SJCRH30 (cell line): ENCODE results near the gene VARS2. TPM values are rescaled to one million over a fixed set of nuclear protein-coding genes. Genes with fewer than 3 reads are reported as not detected.
A peak's percentile ranks its signal among the peaks of the same experiment; 100 is the strongest.

Experiments
- DNase-seq, 2 experiments: peaks; one replicate each; pipeline ENCODE4 v3.0.0-alpha.2; 2015 to 2020
- H3K27ac ChIP-seq: fragments of 250-450 bp; sonication (Bioruptor Pico); 2 replicates; pipeline ENCODE4 v1.5.1; 2020; ENCODE audit warnings: mild to moderate bottlenecking, moderate library complexity
- H3K27me3 ChIP-seq: fragments of 250-450 bp; sonication (Bioruptor Pico); 2 replicates; pipeline ENCODE4 v1.5.1; 2020; ENCODE audit warnings: mild to moderate bottlenecking, moderate library complexity
- H3K36me3 ChIP-seq: fragments of 250-450 bp; sonication (Bioruptor Pico); 2 replicates; pipeline ENCODE4 v1.5.1; 2020; ENCODE audit warnings: mild to moderate bottlenecking, moderate library complexity
- H3K4me1 ChIP-seq: fragments of 250-450 bp; sonication (Bioruptor Pico); 2 replicates; pipeline ENCODE4 v1.5.1; 2020; ENCODE audit warnings: mild to moderate bottlenecking, moderate library complexity
- H3K4me3 ChIP-seq: fragments of 250-450 bp; sonication (Bioruptor Pico); 2 replicates; pipeline ENCODE4 v1.5.1; 2020; ENCODE audit warnings: mild to moderate bottlenecking, moderate library complexity
- H3K9me3 ChIP-seq: fragments of 250-450 bp; sonication (Bioruptor Pico); replicated peaks from 2 replicates; pipeline ENCODE4 v1.5.1; 2020; ENCODE audit warnings: mild to moderate bottlenecking, moderate library complexity
- total RNA-seq: library from RNA; depleted of rRNA; stranded (reverse); fragments of >200 nt; shearing (Covaris generic); gene quantifications from 2 replicates; pipeline ENCODE4 v1.2.3, GENCODE V29; 2014

VARS2 gene
- total RNA-seq, 1 experiment from 2014 or later = 21.3 TPM

DNA sequence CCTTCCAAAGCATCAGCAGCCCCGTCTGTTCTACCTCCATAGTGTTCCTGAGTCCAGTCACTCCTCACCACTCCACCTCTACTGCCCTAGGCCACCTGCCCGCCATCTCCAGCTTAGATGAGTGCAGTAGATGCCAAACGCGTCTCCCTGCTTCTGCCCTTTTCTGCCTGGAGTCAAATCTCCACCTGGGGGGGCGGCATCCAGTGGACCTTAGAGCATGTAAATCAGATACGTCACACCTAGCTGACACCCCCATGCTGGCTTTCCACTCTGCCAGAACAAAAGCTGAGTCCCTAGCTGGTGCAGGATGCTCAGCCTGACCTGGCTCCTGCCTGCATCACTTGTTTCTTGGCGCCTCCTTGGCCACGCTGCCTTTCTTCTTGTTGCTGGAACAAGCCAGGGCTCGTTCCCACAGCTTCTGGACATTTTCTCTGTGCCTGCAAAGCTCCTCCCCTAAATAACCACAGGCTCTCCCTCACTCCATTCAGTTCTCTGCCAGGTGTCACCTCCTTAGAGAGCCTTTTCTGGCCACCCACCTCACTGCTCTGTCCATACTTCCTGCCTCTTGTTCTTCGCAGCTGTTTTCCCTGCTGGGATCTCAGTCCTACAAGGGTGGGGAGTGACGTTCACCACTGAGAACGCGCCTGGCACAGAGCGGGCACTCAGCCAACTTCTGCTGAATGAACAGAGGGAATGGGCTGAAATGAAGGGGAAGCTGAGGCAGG lies 24.0 kb upstream of the VARS2 start:
- H3K36me3 ChIP-seq = peaks cover 43% of the 10 kb centered on the region
- peak; percentile 87 to 88 for DNase-seq
- peak overlapping the region; percentile 46 for H3K27ac ChIP-seq
- peaks cover 22% of the 10 kb centered on the region for H3K4me1 ChIP-seq
- H3K4me3 ChIP-seq = no peak overlapping the region
- no peaks in the 10 kb centered on the region for H3K9me3 ChIP-seq
- no peaks in the 10 kb centered on the region for H3K27me3 ChIP-seq

DNA sequence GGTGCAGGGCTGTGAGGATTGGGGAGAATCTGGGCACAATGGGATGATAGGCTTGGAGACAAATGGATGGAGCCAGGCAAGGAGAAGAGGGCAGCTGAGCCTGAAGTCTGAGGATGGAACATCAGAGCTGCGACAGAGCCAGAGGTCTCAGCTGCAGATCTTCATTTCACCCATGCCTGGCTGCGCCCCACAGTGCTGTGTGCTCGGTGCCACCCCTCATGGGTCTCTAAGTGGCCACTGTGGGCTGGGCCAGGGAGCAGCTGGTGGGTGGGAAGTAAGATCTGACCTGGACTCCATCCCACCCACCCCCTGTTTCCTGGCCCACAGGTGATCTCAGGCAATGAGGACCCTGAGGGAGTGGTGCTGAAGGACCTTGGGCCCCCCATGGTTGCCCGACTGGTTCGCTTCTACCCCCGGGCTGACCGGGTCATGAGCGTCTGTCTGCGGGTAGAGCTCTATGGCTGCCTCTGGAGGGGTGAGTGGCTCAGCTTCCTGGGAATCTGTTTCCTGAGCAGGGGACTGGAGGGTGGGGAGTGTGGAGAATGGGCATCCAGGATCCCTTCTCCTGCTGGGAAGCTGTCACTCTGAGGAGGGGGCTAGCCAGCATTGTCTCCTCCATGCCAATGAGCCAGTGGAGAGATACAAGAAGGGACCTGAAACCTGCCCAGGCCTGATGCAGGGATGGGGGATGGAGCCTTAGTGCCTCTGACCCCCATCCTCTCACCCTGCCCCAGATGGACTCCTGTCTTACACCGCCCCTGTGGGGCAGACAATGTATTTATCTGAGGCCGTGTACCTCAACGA lies 23.2 kb upstream of the VARS2 start:
- H3K36me3 ChIP-seq = peaks cover 46% of the 10 kb centered on the region

DNA sequence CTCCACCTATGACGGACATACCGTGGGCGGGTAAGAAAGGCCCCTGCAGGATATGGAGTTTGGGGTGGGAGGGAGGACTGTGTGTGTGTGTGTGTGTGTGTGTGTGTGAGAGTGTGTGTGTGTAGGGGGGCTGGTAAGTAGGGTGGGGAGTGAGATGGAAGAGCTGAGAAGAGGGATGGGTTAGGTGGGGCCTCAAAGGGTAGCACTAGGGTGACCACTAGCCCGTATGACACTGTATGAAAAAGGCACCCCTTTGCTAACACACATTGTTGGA lies 22.7 kb upstream of the VARS2 start:
- no peaks in the 10 kb centered on the region for H3K9me3 ChIP-seq
- H3K4me3 ChIP-seq = no peak overlapping the region
- H3K4me1 ChIP-seq = peaks cover 22% of the 10 kb centered on the region
- peaks cover 51% of the 10 kb centered on the region for H3K36me3 ChIP-seq
- H3K27ac ChIP-seq = no peak overlapping the region
- H3K27me3 ChIP-seq = no peaks in the 10 kb centered on the region
- no peak for DNase-seq

More for the DNA sequence above, 23.2 kb upstream of the VARS2 start:
- no peak for DNase-seq
- Histone ChIP-seq H3K27ac (peak overlapping the region; percentile 46), H3K27me3 (no peaks in the 10 kb centered on the region), H3K4me3 (no peak overlapping the region), H3K4me1 (peaks cover 22% of the 10 kb centered on the region), H3K9me3 (no peaks in the 10 kb centered on the region)

DNA sequence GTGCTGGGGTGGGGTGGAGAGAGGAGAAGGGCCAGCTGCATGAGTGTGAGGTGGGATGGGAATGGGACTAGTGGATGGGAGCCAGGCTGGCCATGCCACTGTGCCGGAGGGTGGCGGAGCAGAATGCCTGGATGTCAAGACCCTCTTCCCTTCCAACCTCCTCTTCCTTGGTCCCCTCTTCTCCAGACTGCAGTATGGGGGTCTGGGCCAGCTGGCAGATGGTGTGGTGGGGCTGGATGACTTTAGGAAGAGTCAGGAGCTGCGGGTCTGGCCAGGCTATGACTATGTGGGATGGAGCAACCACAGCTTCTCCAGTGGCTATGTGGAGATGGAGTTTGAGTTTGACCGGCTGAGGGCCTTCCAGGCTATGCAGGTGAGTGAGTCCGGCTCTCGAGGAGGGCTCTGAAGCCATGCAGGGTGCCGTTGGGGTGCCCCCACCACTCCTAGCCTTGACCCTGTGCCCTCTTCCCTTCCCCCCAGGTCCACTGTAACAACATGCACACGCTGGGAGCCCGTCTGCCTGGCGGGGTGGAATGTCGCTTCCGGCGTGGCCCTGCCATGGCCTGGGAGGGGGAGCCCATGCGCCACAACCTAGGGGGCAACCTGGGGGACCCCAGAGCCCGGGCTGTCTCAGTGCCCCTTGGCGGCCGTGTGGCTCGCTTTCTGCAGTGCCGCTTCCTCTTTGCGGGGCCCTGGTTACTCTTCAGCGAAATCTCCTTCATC lies 22.1 kb upstream of the VARS2 start:
- Histone ChIP-seq H3K27ac (no peak overlapping the region), H3K4me1 (peaks cover 16% of the 10 kb centered on the region), H3K4me3 (no peak overlapping the region), H3K27me3 (no peaks in the 10 kb centered on the region), H3K9me3 (no peaks in the 10 kb centered on the region), H3K36me3 (peaks cover 56% of the 10 kb centered on the region)
- no peak for DNase-seq

GRCh38 chr6:30893001-30893591 lies 20.9 kb upstream of the VARS2 start:
- DNase-seq = no peak
- H3K4me3 ChIP-seq = no peak overlapping the region
- H3K36me3 ChIP-seq = peaks cover 65% of the 10 kb centered on the region
- H3K4me1 ChIP-seq = peaks cover 15% of the 10 kb centered on the region
- H3K27ac ChIP-seq = no peak overlapping the region
- H3K9me3 ChIP-seq = no peaks in the 10 kb centered on the region
- no peaks in the 10 kb centered on the region for H3K27me3 ChIP-seq

- Histone ChIP-seq H3K27ac (no peak overlapping the region), H3K36me3 (peaks cover 68% of the 10 kb centered on the region), H3K27me3 (no peaks in the 10 kb centered on the region), H3K9me3 (no peaks in the 10 kb centered on the region), H3K4me1 (peaks cover 15% of the 10 kb centered on the region), H3K4me3 (no peak overlapping the region)
- DNase-seq = no peak
Measured at GRCh38 chr6:30893666-30894065, 20.4 kb upstream of the VARS2 start.

- Histone ChIP-seq H3K27me3 (no peaks in the 10 kb centered on the region), H3K4me1 (peaks cover 15% of the 10 kb centered on the region), H3K4me3 (no peak overlapping the region), H3K36me3 (peaks cover 71% of the 10 kb centered on the region), H3K9me3 (no peaks in the 10 kb centered on the region), H3K27ac (no peak overlapping the region)
- DNase-seq = no peak
Measured at GRCh38 chr6:30894381-30894780, 19.7 kb upstream of the VARS2 start.

DNA sequence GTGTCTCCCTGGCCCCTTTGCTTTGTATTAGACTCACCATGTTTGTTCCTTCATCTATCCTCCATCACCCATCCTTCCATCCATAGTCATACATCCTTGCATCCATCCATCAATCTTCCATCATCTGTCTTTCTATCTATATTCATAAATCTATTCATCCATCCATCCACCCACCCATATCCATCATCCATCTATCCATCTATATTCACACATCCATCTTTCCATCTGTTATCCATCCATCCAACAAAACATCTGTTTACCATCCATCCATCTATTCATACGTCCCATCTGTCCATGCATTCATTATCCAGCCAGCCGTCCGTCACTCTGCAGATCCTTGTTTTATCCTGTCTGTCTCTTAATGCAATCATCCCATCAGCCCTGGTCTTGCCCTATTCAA lies 19.1 kb upstream of the VARS2 start:
- Histone ChIP-seq H3K9me3 (no peaks in the 10 kb centered on the region), H3K36me3 (peaks cover 75% of the 10 kb centered on the region), H3K27ac (no peak overlapping the region), H3K4me1 (peaks cover 11% of the 10 kb centered on the region), H3K27me3 (no peaks in the 10 kb centered on the region), H3K4me3 (no peak overlapping the region)
- no peak for DNase-seq

DNA sequence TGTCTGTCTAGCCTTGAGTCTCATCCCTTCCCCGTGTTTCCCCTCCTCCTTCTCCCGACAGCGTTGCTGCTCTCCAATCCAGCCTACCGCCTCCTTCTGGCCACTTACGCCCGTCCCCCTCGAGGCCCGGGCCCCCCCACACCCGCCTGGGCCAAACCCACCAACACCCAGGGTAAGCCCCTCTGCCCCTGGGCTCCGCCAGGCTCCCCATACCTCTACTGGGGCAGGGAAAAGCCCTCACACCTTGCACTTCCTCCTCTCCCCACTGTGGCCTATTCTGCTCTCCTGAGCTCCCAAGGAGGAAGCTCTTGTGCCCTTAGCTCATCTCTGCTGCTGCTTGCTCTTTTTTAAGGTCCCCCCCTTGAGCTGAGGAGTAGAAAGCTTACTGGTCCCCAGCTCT lies 18.7 kb upstream of the VARS2 start:
- Histone ChIP-seq H3K27ac (no peak overlapping the region), H3K36me3 (peaks cover 76% of the 10 kb centered on the region)
- DNase-seq = no peak

GRCh38 chr6:30896541-30896940 lies 17.5 kb upstream of the VARS2 start:
- no peak for DNase-seq
- H3K4me1 ChIP-seq = no peaks in the 10 kb centered on the region
- no peaks in the 10 kb centered on the region for H3K27me3 ChIP-seq
- H3K27ac ChIP-seq = no peak overlapping the region
- no peaks in the 10 kb centered on the region for H3K9me3 ChIP-seq
- H3K4me3 ChIP-seq = no peak overlapping the region
- H3K36me3 ChIP-seq = peaks cover 65% of the 10 kb centered on the region

More for the DNA sequence above, 18.7 kb upstream of the VARS2 start:
- no peak overlapping the region for H3K4me3 ChIP-seq
- no peaks in the 10 kb centered on the region for H3K9me3 ChIP-seq
- peaks cover 7% of the 10 kb centered on the region for H3K4me1 ChIP-seq
- H3K27me3 ChIP-seq = no peaks in the 10 kb centered on the region

GRCh38 chr6:30897882-30898281 lies 16.2 kb upstream of the VARS2 start:
- Histone ChIP-seq H3K9me3 (no peaks in the 10 kb centered on the region), H3K4me1 (no peaks in the 10 kb centered on the region), H3K4me3 (no peak overlapping the region), H3K27ac (no peak overlapping the region), H3K27me3 (no peaks in the 10 kb centered on the region), H3K36me3 (peaks cover 53% of the 10 kb centered on the region)
- no peak for DNase-seq

- H3K9me3 ChIP-seq = no peaks in the 10 kb centered on the region
- H3K36me3 ChIP-seq = peaks cover 48% of the 10 kb centered on the region
- no peaks in the 10 kb centered on the region for H3K4me1 ChIP-seq
- H3K27ac ChIP-seq = no peak overlapping the region
- no peak overlapping the region for H3K4me3 ChIP-seq
- H3K27me3 ChIP-seq = no peaks in the 10 kb centered on the region
- DNase-seq = no peak
Measured at GRCh38 chr6:30898750-30899360, 15.2 kb upstream of the VARS2 start.

GRCh38 chr6:30900863-30901417 lies 13.1 kb upstream of the VARS2 start:
- no peak for DNase-seq
- Histone ChIP-seq H3K27ac (no peak overlapping the region), H3K36me3 (peaks cover 34% of the 10 kb centered on the region), H3K9me3 (no peaks in the 10 kb centered on the region), H3K27me3 (no peaks in the 10 kb centered on the region), H3K4me1 (no peaks in the 10 kb centered on the region), H3K4me3 (no peak overlapping the region)

DNA sequence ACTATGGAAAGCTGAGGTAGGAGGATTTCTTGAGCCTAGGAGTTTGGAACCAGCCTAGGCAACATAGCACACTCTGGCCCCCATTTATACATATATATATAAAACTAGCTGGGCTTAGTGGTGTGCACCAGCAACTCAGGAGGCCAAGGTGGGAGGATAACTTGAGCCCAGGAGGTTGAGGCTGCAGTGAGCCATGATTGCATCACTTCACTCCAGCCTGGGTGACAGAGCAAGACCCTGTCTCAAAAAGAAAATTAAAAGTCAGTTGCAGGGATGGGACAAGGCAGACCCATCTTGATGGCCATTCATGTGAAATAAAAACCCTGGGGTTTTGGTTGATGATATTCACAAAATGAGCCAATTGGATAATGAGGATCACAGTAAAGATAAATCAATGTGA lies 12.6 kb upstream of the VARS2 start:
- Histone ChIP-seq H3K27me3 (no peaks in the 10 kb centered on the region), H3K9me3 (no peaks in the 10 kb centered on the region), H3K4me1 (no peaks in the 10 kb centered on the region), H3K4me3 (no peak overlapping the region), H3K27ac (no peak overlapping the region), H3K36me3 (peaks cover 30% of the 10 kb centered on the region)
- DNase-seq = no peak
